HEK293 (cell line): ENCODE measurements around the gene MLX.
A peak's percentile ranks its signal among the peaks of the same experiment; 100 is the strongest.

ENCODE experiments used
- CTCF ChIA-PET: fragments of 350-600 bp; formaldehyde crosslinking; extraction: SDS; loops from one replicate; lab custom pipeline; 2021; ENCODE audit warnings: antibody characterized with exemption; lab: Yijun Ruan, JAX
- POLR2A ChIA-PET: fragments of 300-600 bp; formaldehyde crosslinking; extraction: SDS; loops from one replicate; lab custom pipeline; 2020; ENCODE audit warnings: antibody characterized with exemption, inconsistent platforms; lab: Yijun Ruan, JAX
- H3K27ac ChIP-seq: fragments of 200-500 bp; sonication (Bioruptor generic); 2 replicates; pipeline ENCODE4 v1.5.1; 2014; ENCODE audit warnings: low read depth, low read length, control low read depth, inconsistent platforms; ENCODE audit errors: extremely low read depth
- H3K36me3 ChIP-seq, 2 experiments: fragments of 200-500 bp in 1 of 2; sonication (Bioruptor generic) in 1 of 2; 1 replicate in 1 of 2; 2 replicates in 1 of 2; pipeline ENCODE4 v1.5.1; 2014 to 2017; ENCODE audit warnings: inconsistent platforms in 2 of 2, low read length in 2 of 2; ENCODE audit not compliant: control insufficient read depth in 2 of 2, insufficient read depth in 1 of 2
- H3K4me1 ChIP-seq: fragments of 200-500 bp; sonication (Bioruptor generic); 2 replicates; pipeline ENCODE4 v1.5.1; 2014; ENCODE audit warnings: mild to moderate bottlenecking, low read length, inconsistent platforms; ENCODE audit not compliant: control insufficient read depth, insufficient read depth
- H3K4me3 ChIP-seq: 2 replicates; pipeline ENCODE4 v1.5.1; 2011; ENCODE audit warnings: low read depth, mild to moderate bottlenecking, control low read depth, low read length, moderate library complexity
- H3K9me3 ChIP-seq: fragments of 200-500 bp; sonication (Bioruptor generic); 2 replicates; pipeline ENCODE4 v1.5.1; 2014; ENCODE audit warnings: low read depth, low read length, inconsistent platforms; ENCODE audit not compliant: control insufficient read depth, insufficient read depth
- ATF2 ChIP-seq: fragments of 450-650 bp; formaldehyde crosslinking; IDR thresholded peaks from 2 replicates; pipeline ENCODE4 v1.5.1; 2016; ENCODE audit warnings: missing biosample characterization, missing genetic modification characterization, low read depth
- BCL11A ChIP-seq: fragments of 450-650 bp; formaldehyde crosslinking; IDR thresholded peaks from 2 replicates; pipeline ENCODE4 v1.5.1; 2016; ENCODE audit warnings: low read depth, missing biosample characterization, missing genetic modification characterization
- OSR2 ChIP-seq: fragments of 450-650 bp; formaldehyde crosslinking; IDR thresholded peaks from 2 replicates; pipeline ENCODE4 v1.5.1; 2016; ENCODE audit warnings: missing biosample characterization, missing genetic modification characterization
- SP3 ChIP-seq: fragments of 450-650 bp; formaldehyde crosslinking; IDR thresholded peaks from 2 replicates; pipeline ENCODE4 v1.5.1; 2016; ENCODE audit warnings: missing biosample characterization, missing genetic modification characterization
- YY1 ChIP-seq: fragments of 450-650 bp; formaldehyde crosslinking; IDR thresholded peaks from 2 replicates; pipeline ENCODE4 v1.5.1; 2018; ENCODE audit warnings: missing biosample characterization, missing genetic modification characterization
- YY2 ChIP-seq: fragments of 450-650 bp; formaldehyde crosslinking; IDR thresholded peaks from 2 replicates; pipeline ENCODE4 v1.5.1; 2016; ENCODE audit warnings: missing biosample characterization, missing genetic modification characterization
- ZBTB1 ChIP-seq: fragments of 450-650 bp; formaldehyde crosslinking; IDR thresholded peaks from 2 replicates; pipeline ENCODE4 v1.5.1; 2016; ENCODE audit warnings: missing biosample characterization, missing genetic modification characterization
- ZEB2 ChIP-seq: fragments of 450-650 bp; formaldehyde crosslinking; IDR thresholded peaks from 2 replicates; pipeline ENCODE4 v1.5.1; 2016; ENCODE audit warnings: missing biosample characterization, missing genetic modification characterization
- ZFP3 ChIP-seq: fragments of 450-650 bp; formaldehyde crosslinking; IDR thresholded peaks from 2 replicates; pipeline ENCODE4 v1.5.1; 2016; ENCODE audit warnings: low read depth, missing biosample characterization, missing genetic modification characterization
- ZNF10 ChIP-seq: fragments of 450-650 bp; formaldehyde crosslinking; IDR thresholded peaks from 2 replicates; pipeline ENCODE4 v1.5.1; 2017; ENCODE audit warnings: missing biosample characterization, missing genetic modification characterization
- ZNF114 ChIP-seq: fragments of 450-650 bp; formaldehyde crosslinking; IDR thresholded peaks from 2 replicates; pipeline ENCODE4 v1.5.0; 2017; ENCODE audit warnings: missing biosample characterization, missing genetic modification characterization
- ZNF16 ChIP-seq: fragments of 450-650 bp; formaldehyde crosslinking; IDR thresholded peaks from 2 replicates; pipeline ENCODE4 v1.5.1; 2016; ENCODE audit warnings: low read depth, missing biosample characterization, missing genetic modification characterization
- ZNF214 ChIP-seq: fragments of 450-650 bp; formaldehyde crosslinking; IDR thresholded peaks from 2 replicates; pipeline ENCODE4 v1.5.1; 2017; ENCODE audit warnings: missing biosample characterization, mild to moderate bottlenecking, missing genetic modification characterization, borderline replicate concordance
- ZNF223 ChIP-seq: fragments of 450-650 bp; formaldehyde crosslinking; IDR thresholded peaks from 2 replicates; pipeline ENCODE4 v1.5.1; 2016; ENCODE audit warnings: missing biosample characterization, missing genetic modification characterization
- ZNF311 ChIP-seq: fragments of 450-650 bp; formaldehyde crosslinking; IDR thresholded peaks from 2 replicates; pipeline ENCODE4 v1.5.1; 2017; ENCODE audit warnings: missing biosample characterization, missing genetic modification characterization, borderline replicate concordance
- ZNF341 ChIP-seq: fragments of 450-650 bp; formaldehyde crosslinking; IDR thresholded peaks from 2 replicates; pipeline ENCODE4; 2016; ENCODE audit warnings: low read depth, missing biosample characterization, missing genetic modification characterization
- ZNF366 ChIP-seq: fragments of 450-650 bp; formaldehyde crosslinking; conservative IDR thresholded peaks from 2 replicates; pipeline ENCODE4 v1.5.1; 2016; ENCODE audit warnings: missing biosample characterization, missing genetic modification characterization
- ZNF48 ChIP-seq: fragments of 450-650 bp; formaldehyde crosslinking; IDR thresholded peaks from 2 replicates; pipeline ENCODE4 v1.5.1; 2016; ENCODE audit warnings: missing biosample characterization, missing genetic modification characterization
- ZNF571 ChIP-seq: fragments of 450-650 bp; formaldehyde crosslinking; IDR thresholded peaks from 2 replicates; pipeline ENCODE4 v1.5.0; 2017; ENCODE audit warnings: missing biosample characterization, missing genetic modification characterization
- ZNF600 ChIP-seq: fragments of 450-650 bp; formaldehyde crosslinking; IDR thresholded peaks from 2 replicates; pipeline ENCODE4 v1.5.1; 2016; ENCODE audit warnings: missing biosample characterization, missing genetic modification characterization
- ZNF654 ChIP-seq: fragments of 450-650 bp; formaldehyde crosslinking; IDR thresholded peaks from 2 replicates; pipeline ENCODE4 v1.5.1; 2016; ENCODE audit warnings: low read depth, missing biosample characterization, missing genetic modification characterization
- ZNF76 ChIP-seq: fragments of 450-650 bp; formaldehyde crosslinking; IDR thresholded peaks from 2 replicates; pipeline ENCODE4; 2016; ENCODE audit warnings: low read depth, missing biosample characterization, missing genetic modification characterization, borderline replicate concordance
- ZNF785 ChIP-seq: fragments of 450-650 bp; formaldehyde crosslinking; IDR thresholded peaks from 2 replicates; pipeline ENCODE4 v1.5.1; 2016; ENCODE audit warnings: missing biosample characterization, missing genetic modification characterization
- TF ChIP-seq, protein P1 (sequence below): fragments of 450-650 bp; formaldehyde crosslinking; IDR thresholded peaks from 2 replicates; pipeline ENCODE4 v1.5.1; 2016; ENCODE audit warnings: missing biosample characterization, missing genetic modification characterization
- TF ChIP-seq, protein P2 (sequence below): fragments of 450-650 bp; formaldehyde crosslinking; conservative IDR thresholded peaks from 2 replicates; pipeline ENCODE4 v1.5.1; 2016; ENCODE audit warnings: low read depth, missing biosample characterization, missing genetic modification characterization
- TF ChIP-seq, protein P3 (sequence below): fragments of 450-650 bp; formaldehyde crosslinking; IDR thresholded peaks from 2 replicates; pipeline ENCODE4 v1.5.1; 2016; ENCODE audit warnings: missing biosample characterization, missing genetic modification characterization, borderline replicate concordance
- TF ChIP-seq, protein P4 (sequence below): IDR thresholded peaks from 2 replicates; pipeline ENCODE4 v1.6.1; 2011; ENCODE audit warnings: mild to moderate bottlenecking, low read depth, low read length, borderline replicate concordance

Gene MLX

GRCh38 chr17:42536372-42537155 lies 30.3 kb upstream of the MLX start:
- Histone ChIP-seq H3K9me3 (no peaks in the 10 kb centered on the region), H3K4me3 (peak overlapping the region; percentile 44), H3K36me3 (peaks cover 12 to 30% of the 10 kb centered on the region in 2 experiments; a peak in 2 of 3 replicates), H3K27ac (peak overlapping the region; percentile 98), H3K4me1 (peaks cover 10% of the 10 kb centered on the region)
- ChIA-PET CTCF (interaction anchor here (0.7 to 4.1 kb wide), 7 partner anchors 9 to 417 kb away, joined by 3 to 19 read pairs (median 5); partner anchors contain the start of gene PSMC3IP), POLR2A (interaction anchor here (0.9 to 2.7 kb wide), 15 partner anchors 8 to 519 kb away, joined by 3 to 23 read pairs (median 5); partner anchors contain the start of genes CAVIN1, DNAJC7, PLEKHH3 and PSMC3IP)
- TF ChIP-seq ZNF600 (tag by site-specific recombination) (peak; percentile 97), ZNF10 (tag by site-specific recombination) (no peak), ZNF16 (tag by site-specific recombination) (no peak), ZNF214 (no peak), ZBTB1 (no peak), ZFP3 (tag by site-specific recombination) (no peak), ZNF571 (tag by site-specific recombination) (no peak), ZNF76 (peak; percentile 42; the same call in 1 of the 2 replicates), ZNF311 (tag by site-specific recombination) (no peak), ZNF341 (peak; percentile 78), BCL11A (tag by site-specific recombination) (no peak), ZNF785 (tag by site-specific recombination) (no peak), ZNF654 (tag by site-specific recombination) (no peak), YY2 (tag by site-specific recombination) (no peak), ZNF366 (tag by site-specific recombination) (no peak), OSR2 (tag by site-specific recombination) (peak; percentile 35), ATF2 (tag by site-specific recombination) (no peak), SP3 (tag by site-specific recombination) (peak; percentile 62), ZNF114 (tag by site-specific recombination) (no peak), ZNF223 (tag by site-specific recombination) (no peak), ZNF48 (no peak), YY1 (tag by site-specific recombination) (no peak), ZEB2 (tag by site-specific recombination) (peak; percentile 88)
- TF ChIP-seq, protein P1, sequence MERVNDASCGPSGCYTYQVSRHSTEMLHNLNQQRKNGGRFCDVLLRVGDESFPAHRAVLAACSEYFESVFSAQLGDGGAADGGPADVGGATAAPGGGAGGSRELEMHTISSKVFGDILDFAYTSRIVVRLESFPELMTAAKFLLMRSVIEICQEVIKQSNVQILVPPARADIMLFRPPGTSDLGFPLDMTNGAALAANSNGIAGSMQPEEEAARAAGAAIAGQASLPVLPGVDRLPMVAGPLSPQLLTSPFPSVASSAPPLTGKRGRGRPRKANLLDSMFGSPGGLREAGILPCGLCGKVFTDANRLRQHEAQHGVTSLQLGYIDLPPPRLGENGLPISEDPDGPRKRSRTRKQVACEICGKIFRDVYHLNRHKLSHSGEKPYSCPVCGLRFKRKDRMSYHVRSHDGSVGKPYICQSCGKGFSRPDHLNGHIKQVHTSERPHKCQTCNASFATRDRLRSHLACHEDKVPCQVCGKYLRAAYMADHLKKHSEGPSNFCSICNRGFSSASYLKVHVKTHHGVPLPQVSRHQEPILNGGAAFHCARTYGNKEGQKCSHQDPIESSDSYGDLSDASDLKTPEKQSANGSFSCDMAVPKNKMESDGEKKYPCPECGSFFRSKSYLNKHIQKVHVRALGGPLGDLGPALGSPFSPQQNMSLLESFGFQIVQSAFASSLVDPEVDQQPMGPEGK, result peak; percentile 94
- TF ChIP-seq, protein P2, sequence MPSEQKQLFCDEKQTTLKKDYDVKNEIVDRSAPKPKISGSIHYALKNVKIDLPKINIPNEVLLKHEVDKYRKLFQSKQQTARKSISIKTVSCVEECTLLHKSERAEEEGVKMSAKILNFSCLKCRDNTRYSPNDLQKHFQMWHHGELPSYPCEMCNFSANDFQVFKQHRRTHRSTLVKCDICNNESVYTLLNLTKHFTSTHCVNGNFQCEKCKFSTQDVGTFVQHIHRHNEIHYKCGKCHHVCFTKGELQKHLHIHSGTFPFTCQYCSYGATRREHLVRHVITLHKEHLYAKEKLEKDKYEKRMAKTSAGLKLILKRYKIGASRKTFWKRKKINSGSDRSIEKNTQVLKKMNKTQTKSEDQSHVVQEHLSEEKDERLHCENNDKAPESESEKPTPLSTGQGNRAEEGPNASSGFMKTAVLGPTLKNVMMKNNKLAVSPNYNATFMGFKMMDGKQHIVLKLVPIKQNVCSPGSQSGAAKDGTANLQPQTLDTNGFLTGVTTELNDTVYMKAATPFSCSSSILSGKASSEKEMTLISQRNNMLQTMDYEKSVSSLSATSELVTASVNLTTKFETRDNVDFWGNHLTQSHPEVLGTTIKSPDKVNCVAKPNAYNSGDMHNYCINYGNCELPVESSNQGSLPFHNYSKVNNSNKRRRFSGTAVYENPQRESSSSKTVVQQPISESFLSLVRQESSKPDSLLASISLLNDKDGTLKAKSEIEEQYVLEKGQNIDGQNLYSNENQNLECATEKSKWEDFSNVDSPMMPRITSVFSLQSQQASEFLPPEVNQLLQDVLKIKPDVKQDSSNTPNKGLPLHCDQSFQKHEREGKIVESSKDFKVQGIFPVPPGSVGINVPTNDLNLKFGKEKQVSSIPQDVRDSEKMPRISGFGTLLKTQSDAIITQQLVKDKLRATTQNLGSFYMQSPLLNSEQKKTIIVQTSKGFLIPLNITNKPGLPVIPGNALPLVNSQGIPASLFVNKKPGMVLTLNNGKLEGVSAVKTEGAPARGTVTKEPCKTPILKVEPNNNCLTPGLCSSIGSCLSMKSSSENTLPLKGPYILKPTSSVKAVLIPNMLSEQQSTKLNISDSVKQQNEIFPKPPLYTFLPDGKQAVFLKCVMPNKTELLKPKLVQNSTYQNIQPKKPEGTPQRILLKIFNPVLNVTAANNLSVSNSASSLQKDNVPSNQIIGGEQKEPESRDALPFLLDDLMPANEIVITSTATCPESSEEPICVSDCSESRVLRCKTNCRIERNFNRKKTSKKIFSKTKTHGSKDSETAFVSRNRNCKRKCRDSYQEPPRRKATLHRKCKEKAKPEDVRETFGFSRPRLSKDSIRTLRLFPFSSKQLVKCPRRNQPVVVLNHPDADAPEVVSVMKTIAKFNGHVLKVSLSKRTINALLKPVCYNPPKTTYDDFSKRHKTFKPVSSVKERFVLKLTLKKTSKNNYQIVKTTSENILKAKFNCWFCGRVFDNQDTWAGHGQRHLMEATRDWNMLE (tag by site-specific recombination), result no peak; the same call in 1 of the 2 replicates
- TF ChIP-seq, protein P3, sequence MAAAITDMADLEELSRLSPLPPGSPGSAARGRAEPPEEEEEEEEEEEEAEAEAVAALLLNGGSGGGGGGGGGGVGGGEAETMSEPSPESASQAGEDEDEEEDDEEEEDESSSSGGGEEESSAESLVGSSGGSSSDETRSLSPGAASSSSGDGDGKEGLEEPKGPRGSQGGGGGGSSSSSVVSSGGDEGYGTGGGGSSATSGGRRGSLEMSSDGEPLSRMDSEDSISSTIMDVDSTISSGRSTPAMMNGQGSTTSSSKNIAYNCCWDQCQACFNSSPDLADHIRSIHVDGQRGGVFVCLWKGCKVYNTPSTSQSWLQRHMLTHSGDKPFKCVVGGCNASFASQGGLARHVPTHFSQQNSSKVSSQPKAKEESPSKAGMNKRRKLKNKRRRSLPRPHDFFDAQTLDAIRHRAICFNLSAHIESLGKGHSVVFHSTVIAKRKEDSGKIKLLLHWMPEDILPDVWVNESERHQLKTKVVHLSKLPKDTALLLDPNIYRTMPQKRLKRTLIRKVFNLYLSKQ (tag by site-specific recombination), result no peak
- TF ChIP-seq, protein P4, sequence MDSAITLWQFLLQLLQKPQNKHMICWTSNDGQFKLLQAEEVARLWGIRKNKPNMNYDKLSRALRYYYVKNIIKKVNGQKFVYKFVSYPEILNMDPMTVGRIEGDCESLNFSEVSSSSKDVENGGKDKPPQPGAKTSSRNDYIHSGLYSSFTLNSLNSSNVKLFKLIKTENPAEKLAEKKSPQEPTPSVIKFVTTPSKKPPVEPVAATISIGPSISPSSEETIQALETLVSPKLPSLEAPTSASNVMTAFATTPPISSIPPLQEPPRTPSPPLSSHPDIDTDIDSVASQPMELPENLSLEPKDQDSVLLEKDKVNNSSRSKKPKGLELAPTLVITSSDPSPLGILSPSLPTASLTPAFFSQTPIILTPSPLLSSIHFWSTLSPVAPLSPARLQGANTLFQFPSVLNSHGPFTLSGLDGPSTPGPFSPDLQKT, result no peak
